ENCODE data around the gene PDGFC. TPM values are rescaled to one million over a fixed set of nuclear protein-coding genes. Genes with fewer than 3 reads are reported as not detected.
"Not testable (repeated sequence)": the region's sequence is repeated elsewhere in the genome, so short reads cannot be mapped to it uniquely, and the experiment has no call there.

Gene PDGFC
- total and polyA plus RNA-seq, 2 experiments from 2014 or later = 35.5 to 63.3 TPM

DNA sequence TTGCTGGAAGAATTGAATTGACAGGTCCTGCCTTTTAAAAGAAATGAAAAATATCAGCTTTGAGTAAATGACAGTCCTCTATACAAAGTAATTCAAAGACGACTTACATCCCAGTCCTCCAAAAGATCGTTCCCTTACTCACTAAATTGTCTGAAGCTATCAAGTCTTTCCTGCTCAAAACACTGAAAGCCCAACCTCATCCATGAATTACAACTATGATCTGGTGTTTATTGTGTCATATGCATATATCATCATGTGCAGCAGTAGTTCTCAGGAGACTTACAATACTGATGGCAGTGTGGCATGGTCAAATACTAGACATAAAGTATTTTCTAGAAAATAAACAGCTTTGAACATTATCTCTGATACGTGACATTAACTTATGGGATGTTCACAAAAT, 97.8 kb downstream of the PDGFC start:
- no peak for DNase-seq (ENCODE audit: low spot score)
- WGBS (ENCODE audit: low lambda C conversion rate, missing lambda C conversion rate) = 92% methylated on average over 3 of the region's 3 CpGs
- H3K27ac ChIP-seq = no peak overlapping the region
- H3K79me2 ChIP-seq = peaks cover 77% of the 10 kb centered on the region
- no peaks in the 10 kb centered on the region for H4K20me1 ChIP-seq (ENCODE audit: insufficient read depth, poor library complexity, severe bottlenecking)
- no peaks in the 10 kb centered on the region for H3K36me3 ChIP-seq (replicated peaks; ENCODE audit: insufficient read depth, low read depth)
- no peaks in the 10 kb centered on the region for H3K9me2 ChIP-seq (replicated peaks; ENCODE audit: insufficient read depth)
- H3K4me2 ChIP-seq = no peak overlapping the region
- TF ChIP-seq EZH2 (IDR thresholded peaks at IDR 0.05; ENCODE audit: borderline replicate concordance) (no peak), EZH2phosphoT487 (IDR thresholded peaks at IDR 0.05; ENCODE audit: low read depth, severe bottlenecking, unreplicated experiment) (no peak)
- TF ChIP-seq, protein P1, sequence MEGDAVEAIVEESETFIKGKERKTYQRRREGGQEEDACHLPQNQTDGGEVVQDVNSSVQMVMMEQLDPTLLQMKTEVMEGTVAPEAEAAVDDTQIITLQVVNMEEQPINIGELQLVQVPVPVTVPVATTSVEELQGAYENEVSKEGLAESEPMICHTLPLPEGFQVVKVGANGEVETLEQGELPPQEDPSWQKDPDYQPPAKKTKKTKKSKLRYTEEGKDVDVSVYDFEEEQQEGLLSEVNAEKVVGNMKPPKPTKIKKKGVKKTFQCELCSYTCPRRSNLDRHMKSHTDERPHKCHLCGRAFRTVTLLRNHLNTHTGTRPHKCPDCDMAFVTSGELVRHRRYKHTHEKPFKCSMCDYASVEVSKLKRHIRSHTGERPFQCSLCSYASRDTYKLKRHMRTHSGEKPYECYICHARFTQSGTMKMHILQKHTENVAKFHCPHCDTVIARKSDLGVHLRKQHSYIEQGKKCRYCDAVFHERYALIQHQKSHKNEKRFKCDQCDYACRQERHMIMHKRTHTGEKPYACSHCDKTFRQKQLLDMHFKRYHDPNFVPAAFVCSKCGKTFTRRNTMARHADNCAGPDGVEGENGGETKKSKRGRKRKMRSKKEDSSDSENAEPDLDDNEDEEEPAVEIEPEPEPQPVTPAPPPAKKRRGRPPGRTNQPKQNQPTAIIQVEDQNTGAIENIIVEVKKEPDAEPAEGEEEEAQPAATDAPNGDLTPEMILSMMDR (IDR thresholded peaks at IDR 0.05; ENCODE audit: poor library complexity) = no peak
- H3K9me3 ChIP-seq (ENCODE audit: low read depth) = no peaks in the 10 kb centered on the region
- peaks cover 5% of the 10 kb centered on the region for H3K4me1 ChIP-seq (ENCODE audit: insufficient read depth)
- no peak overlapping the region for H3K4me3 ChIP-seq
- H2AFZ ChIP-seq = no peak overlapping the region
- no peaks in the 10 kb centered on the region for H3K27me3 ChIP-seq

DNA sequence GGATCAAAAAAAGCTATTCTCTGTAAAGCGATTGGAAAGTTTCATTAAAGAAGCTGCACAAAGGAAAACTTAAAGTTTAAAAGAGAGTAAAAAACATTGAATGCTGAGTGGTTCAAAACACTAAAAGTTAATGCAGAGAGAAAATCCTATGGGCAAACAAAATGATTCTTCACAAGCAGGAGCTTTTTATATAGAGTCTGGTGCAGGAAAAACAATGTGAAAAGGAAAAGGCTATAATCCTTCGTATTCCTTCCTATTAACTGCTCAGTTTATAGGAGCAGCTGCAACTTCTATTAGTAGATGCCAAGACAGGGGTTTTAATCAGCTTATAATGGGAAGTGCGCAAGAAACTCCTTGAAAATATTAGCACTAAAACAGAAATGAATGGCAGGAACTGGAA, 100.7 kb downstream of the PDGFC start:
- 62% methylated on average over 3 of the region's 3 CpGs for WGBS (ENCODE audit: low lambda C conversion rate, missing lambda C conversion rate)
- H4K20me1 ChIP-seq (ENCODE audit: insufficient read depth, poor library complexity, severe bottlenecking) = no peaks in the 10 kb centered on the region

DNA sequence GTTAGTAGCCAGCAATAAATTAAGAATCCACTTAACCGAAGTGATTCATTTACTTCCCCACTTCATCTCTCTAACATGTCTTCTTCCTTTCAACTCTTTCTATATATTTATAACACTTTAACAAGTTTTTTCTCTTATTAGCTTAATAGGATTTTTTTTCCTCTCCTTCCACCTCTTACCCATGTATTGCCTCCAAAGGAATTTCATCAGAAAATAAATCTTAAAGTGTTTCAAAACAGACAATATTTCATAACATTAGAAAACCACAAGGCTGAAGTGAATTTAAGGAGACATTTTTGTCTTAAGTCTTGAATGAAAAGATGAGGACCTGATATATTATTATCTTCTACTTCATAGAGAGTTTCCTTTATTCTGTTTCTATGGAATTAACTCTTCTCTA, 101.5 kb downstream of the PDGFC start:
- Histone ChIP-seq H3K9me3 (ENCODE audit: low read depth) (no peaks in the 10 kb centered on the region), H3K27ac (no peak overlapping the region), H3K4me1 (ENCODE audit: insufficient read depth) (peaks cover 5% of the 10 kb centered on the region), H3K27me3 (no peaks in the 10 kb centered on the region), H3K4me2 (no peak overlapping the region), H4K20me1 (ENCODE audit: insufficient read depth, poor library complexity, severe bottlenecking) (no peaks in the 10 kb centered on the region), H3K79me2 (peaks cover 79% of the 10 kb centered on the region), H3K4me3 (no peak overlapping the region), H3K36me3 (replicated peaks; ENCODE audit: insufficient read depth, low read depth) (no peaks in the 10 kb centered on the region), H2AFZ (no peak overlapping the region), H3K9me2 (replicated peaks; ENCODE audit: insufficient read depth) (no peaks in the 10 kb centered on the region)
- TF ChIP-seq, protein P1 (IDR thresholded peaks at IDR 0.05; ENCODE audit: poor library complexity) = no peak
- no peak for TF ChIP-seq EZH2 (IDR thresholded peaks at IDR 0.05; ENCODE audit: borderline replicate concordance)
- no peak for TF ChIP-seq EZH2phosphoT487 (IDR thresholded peaks at IDR 0.05; ENCODE audit: low read depth, severe bottlenecking, unreplicated experiment)
- 91% methylated on average over 1 of the region's 1 CpG for WGBS (ENCODE audit: low lambda C conversion rate, missing lambda C conversion rate)
- DNase-seq (ENCODE audit: low spot score) = no peak

More for the DNA sequence above, 100.7 kb downstream of the PDGFC start:
- TF ChIP-seq, protein P1 (IDR thresholded peaks at IDR 0.05; ENCODE audit: poor library complexity) = no peak
- TF ChIP-seq EZH2phosphoT487 (IDR thresholded peaks at IDR 0.05; ENCODE audit: low read depth, severe bottlenecking, unreplicated experiment) (no peak), EZH2 (IDR thresholded peaks at IDR 0.05; ENCODE audit: borderline replicate concordance) (no peak)
- H3K4me3 ChIP-seq = no peak overlapping the region
- peaks cover 5% of the 10 kb centered on the region for H3K4me1 ChIP-seq (ENCODE audit: insufficient read depth)
- H3K4me2 ChIP-seq = peak overlapping the region; percentile 7
- H2AFZ ChIP-seq = no peak overlapping the region
- H3K9me2 ChIP-seq (replicated peaks; ENCODE audit: insufficient read depth) = no peaks in the 10 kb centered on the region
- H3K27ac ChIP-seq = no peak overlapping the region
- peaks cover 79% of the 10 kb centered on the region for H3K79me2 ChIP-seq
- H3K36me3 ChIP-seq (replicated peaks; ENCODE audit: insufficient read depth, low read depth) = no peaks in the 10 kb centered on the region
- no peaks in the 10 kb centered on the region for H3K27me3 ChIP-seq
- DNase-seq (ENCODE audit: low spot score) = no peak
- no peaks in the 10 kb centered on the region for H3K9me3 ChIP-seq (ENCODE audit: low read depth)

DNA sequence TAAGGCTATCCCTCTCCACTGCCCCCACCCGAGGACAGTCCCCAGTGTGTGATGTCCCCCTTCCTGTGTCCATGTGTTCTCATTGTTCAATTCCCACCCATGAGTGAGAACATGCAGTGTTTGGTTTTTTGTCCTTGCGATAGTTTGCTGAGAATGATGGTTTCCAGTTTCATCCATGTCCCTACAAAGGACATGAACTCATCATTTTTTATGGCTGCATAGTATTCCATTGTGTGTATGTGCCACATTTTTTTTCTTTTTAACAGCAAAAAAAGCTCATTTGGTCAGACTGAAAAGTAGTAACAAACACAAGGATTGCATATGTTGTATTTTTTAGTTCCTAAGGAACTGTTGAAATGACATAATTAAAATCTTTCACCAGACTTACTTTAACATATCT, 105.5 kb downstream of the PDGFC start:
- H4K20me1 ChIP-seq (ENCODE audit: insufficient read depth, poor library complexity, severe bottlenecking); DNase-seq (ENCODE audit: low spot score); H2AFZ ChIP-seq; H3K4me3 ChIP-seq; H3K36me3 ChIP-seq (replicated peaks; ENCODE audit: insufficient read depth, low read depth); H3K4me2 ChIP-seq; H3K27me3 ChIP-seq; H3K4me1 ChIP-seq (ENCODE audit: insufficient read depth); H3K27ac ChIP-seq; H3K9me3 ChIP-seq (ENCODE audit: low read depth); H3K9me2 ChIP-seq (replicated peaks; ENCODE audit: insufficient read depth): not testable (repeated sequence)
- H3K79me2 ChIP-seq = peaks cover 60% of the 10 kb centered on the region
- WGBS (ENCODE audit: low lambda C conversion rate, missing lambda C conversion rate) = 95% methylated on average over 2 of the region's 2 CpGs

All from hepatocyte (in vitro differentiated cells).